Stimulated activated CD8-positive, alpha-beta memory T cell treated with anti-CD3 and anti-CD28 coated beads, Interleukin-7, amount 100 ng/mL, for 1 hour (primary cell): ENCODE results near the gene CDON.
A peak's percentile ranks its signal among the peaks of the same experiment; 100 is the strongest.

Experiments used
- DNase-seq, 2 donors: peaks; one replicate each; pipeline ENCODE4 v3.0.0-alpha.2; 2020; ENCODE audit warnings: low read depth in 2 of 2

Gene CDON

GRCh38 chr11:126083829-126084607, 21.4 kb upstream of the CDON start:
- DNase-seq: no peak

- no peak for DNase-seq
These were observed 19.8 kb upstream of the CDON start for GRCh38 chr11:126082251-126083109.

- no peak for DNase-seq
These were observed 19.2 kb upstream of the CDON start for GRCh38 chr11:126081915-126082250.

- DNase-seq: no peak
These were observed 17.7 kb upstream of the CDON start for GRCh38 chr11:126080161-126080941.

GRCh38 chr11:126079621-126080124, 17.0 kb upstream of the CDON start:
- no peak for DNase-seq

- DNase-seq: no peak
These were observed 14.0 kb upstream of the CDON start for GRCh38 chr11:126076641-126077040.

- DNase-seq: no peak
These were observed 10.3 kb upstream of the CDON start for GRCh38 chr11:126072801-126073594.

GRCh38 chr11:126072141-126072741, 9.6 kb upstream of the CDON start:
- DNase-seq: no peak

GRCh38 chr11:126063507-126063852, 814 bp upstream of the CDON start:
- no peak for DNase-seq

- DNase-seq: peak in 1 of 2 donors; percentile 8
These were observed 673 bp downstream of the CDON start for GRCh38 chr11:126061707-126062678.

- DNase-seq: no peak
These were observed 1.9 kb downstream of the CDON start for GRCh38 chr11:126060757-126061171.

- DNase-seq: no peak
These were observed 3.4 kb downstream of the CDON start for GRCh38 chr11:126059238-126059781.

GRCh38 chr11:126058105-126058874, 4.4 kb downstream of the CDON start:
- DNase-seq: no peak

GRCh38 chr11:126054882-126055281, 7.8 kb downstream of the CDON start:
- no peak for DNase-seq

GRCh38 chr11:126054408-126054807, 8.3 kb downstream of the CDON start:
- no peak for DNase-seq

GRCh38 chr11:126053415-126054286, 9.0 kb downstream of the CDON start:
- no peak for DNase-seq

- DNase-seq: no peak
These were observed 11.5 kb downstream of the CDON start for GRCh38 chr11:126051117-126051516.

GRCh38 chr11:126049159-126049558, 13.5 kb downstream of the CDON start:
- DNase-seq: no peak
